ENCODE results near the gene CD160.

- TF ChIP-seq CTCF (conservative IDR thresholded peaks at IDR 0.05; ENCODE audit: low read depth, low read length) (no peak), EZH2 (IDR thresholded peaks at IDR 0.05; ENCODE audit: borderline replicate concordance, low read depth, low read length, poor library complexity, severe bottlenecking) (no peak)
Measured at GRCh38 chr1:145708063-145708462, 11.2 kb upstream of the CD160 start.

All from A673 (cell line).